ENCODE measurements around the gene KLF15.

DNA sequence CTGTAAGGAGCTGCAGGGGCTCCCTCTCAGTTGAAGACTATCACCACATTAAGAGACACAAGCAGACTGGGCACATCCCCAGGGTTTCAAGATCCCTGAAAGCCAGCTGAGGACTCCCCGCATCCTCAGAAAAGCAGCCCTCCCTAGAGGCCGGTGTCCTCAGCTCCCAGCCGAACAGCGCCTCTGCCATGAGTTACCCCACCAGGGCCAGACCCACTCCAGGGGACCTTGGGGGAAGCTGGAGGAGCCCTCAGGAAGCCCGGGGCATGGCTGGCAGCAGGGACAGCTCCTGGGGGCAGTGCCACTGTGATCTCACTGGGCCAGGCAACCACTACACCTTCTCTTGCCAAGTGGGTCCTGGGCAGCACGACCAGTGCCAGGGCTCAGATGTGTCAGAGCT, 8.1 kb downstream of the KLF15 start:
- TF ChIP-seq POLR2A (IDR thresholded peaks at IDR 0.05) (no peak), EP300 (IDR thresholded peaks at IDR 0.05) (no peak)
- TF ChIP-seq, protein P1, sequence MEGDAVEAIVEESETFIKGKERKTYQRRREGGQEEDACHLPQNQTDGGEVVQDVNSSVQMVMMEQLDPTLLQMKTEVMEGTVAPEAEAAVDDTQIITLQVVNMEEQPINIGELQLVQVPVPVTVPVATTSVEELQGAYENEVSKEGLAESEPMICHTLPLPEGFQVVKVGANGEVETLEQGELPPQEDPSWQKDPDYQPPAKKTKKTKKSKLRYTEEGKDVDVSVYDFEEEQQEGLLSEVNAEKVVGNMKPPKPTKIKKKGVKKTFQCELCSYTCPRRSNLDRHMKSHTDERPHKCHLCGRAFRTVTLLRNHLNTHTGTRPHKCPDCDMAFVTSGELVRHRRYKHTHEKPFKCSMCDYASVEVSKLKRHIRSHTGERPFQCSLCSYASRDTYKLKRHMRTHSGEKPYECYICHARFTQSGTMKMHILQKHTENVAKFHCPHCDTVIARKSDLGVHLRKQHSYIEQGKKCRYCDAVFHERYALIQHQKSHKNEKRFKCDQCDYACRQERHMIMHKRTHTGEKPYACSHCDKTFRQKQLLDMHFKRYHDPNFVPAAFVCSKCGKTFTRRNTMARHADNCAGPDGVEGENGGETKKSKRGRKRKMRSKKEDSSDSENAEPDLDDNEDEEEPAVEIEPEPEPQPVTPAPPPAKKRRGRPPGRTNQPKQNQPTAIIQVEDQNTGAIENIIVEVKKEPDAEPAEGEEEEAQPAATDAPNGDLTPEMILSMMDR (IDR thresholded peaks at IDR 0.05), result no peak
